Measurements from ENCODE around the gene RUNX2. TPM values are rescaled to one million over a fixed set of nuclear protein-coding genes. Genes with fewer than 3 reads are reported as not detected.

Gene RUNX2
- total and polyA plus RNA-seq, 2 of the 8 experiments (the other 6 are each of a cell fraction or from before 2014, with no cell fraction given) = 0.26 to 1.2 TPM

DNA sequence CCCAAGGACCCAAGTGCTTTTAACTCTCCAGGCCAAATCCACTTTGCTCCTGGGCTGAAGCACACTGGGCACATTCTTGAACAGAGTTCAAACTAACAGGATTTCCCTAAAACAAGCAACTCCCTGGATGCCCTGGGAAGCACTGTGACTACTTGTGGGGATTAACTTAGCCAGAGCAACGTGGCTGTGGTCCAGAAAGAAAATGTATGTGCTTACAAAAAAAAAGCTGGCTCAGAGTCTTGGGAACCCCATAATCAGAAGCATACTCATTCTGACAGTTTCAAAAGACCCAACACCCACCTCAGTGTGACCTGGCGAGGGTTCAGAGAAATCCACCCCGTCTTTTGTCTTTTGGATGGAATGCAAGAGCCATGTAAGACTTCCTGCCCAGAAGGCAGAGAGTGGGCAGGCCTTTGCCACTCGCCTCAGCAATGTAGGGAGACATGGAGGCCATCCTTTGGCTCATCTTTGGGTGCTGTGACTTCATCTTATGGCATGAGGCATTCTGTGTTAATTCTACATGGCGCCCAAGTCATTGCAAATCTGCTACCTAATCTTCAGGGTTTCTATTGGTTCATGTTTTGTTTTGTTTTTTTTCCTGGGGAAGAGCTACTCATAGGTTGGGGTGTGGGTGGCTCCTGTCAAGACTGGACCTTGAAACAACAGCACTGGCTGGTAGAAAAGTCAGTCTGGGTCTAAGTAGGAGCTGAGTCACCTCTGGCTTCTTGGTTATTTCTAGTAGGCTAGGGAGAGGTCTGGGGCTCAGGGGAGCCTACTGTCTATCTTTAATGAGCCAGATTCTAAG is 298.2 kb downstream of the RUNX2 start (continued):
- TF ChIP-seq, protein P1, sequence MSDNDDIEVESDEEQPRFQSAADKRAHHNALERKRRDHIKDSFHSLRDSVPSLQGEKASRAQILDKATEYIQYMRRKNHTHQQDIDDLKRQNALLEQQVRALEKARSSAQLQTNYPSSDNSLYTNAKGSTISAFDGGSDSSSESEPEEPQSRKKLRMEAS (IDR thresholded peaks at IDR 0.05) = no peak
- TF ChIP-seq RNF2 (IDR thresholded peaks at IDR 0.05; ENCODE audit: borderline replicate concordance, low read depth, low read length, missing control alignments, poor library complexity, severe bottlenecking) = no peak
- TF ChIP-seq EGR1 (IDR thresholded peaks at IDR 0.05; ENCODE audit: borderline replicate concordance, low read depth, low read length) = no peak
- no peak for TF ChIP-seq HDAC6 (IDR thresholded peaks at IDR 0.05; ENCODE audit: low read depth, low read length)
- no peak for TF ChIP-seq CTCF (IDR thresholded peaks at IDR 0.05; ENCODE audit: control extremely low read depth in 1 of 3, insufficient read depth in 1 of 3, low read depth in 1 of 3, low read length in 3 of 3)
- TF ChIP-seq KDM5A (IDR thresholded peaks at IDR 0.05; ENCODE audit: low read length) = no peak
- TF ChIP-seq BACH1 (IDR thresholded peaks at IDR 0.05; ENCODE audit: low read length) = no peak

Measured in H1 (cell line).